GM10248 (cell line): ENCODE results near the gene PIEZO2.

ENCODE experiments used
- CTCF ChIA-PET: fragments of 300-600 bp; sonication (Branson Sonifier 250); formaldehyde crosslinking; extraction: SDS; loops from one replicate; lab custom pipeline; 2021; ENCODE audit warnings: antibody characterized with exemption; lab: Yijun Ruan, JAX
- POLR2A ChIA-PET: fragments of 350-650 bp; sonication (Branson Sonifier 250); formaldehyde crosslinking; extraction: SDS; loops from one replicate; lab custom pipeline; 2020; ENCODE audit warnings: antibody characterized with exemption; lab: Yijun Ruan, JAX
- DNase-seq: peaks from one replicate; pipeline ENCODE4 v3.0.0; 2012; ENCODE audit errors: extremely low spot score
- TF ChIP-seq, protein P1 (sequence below): IDR thresholded peaks from 2 replicates; pipeline ENCODE4 v1.5.1; 2012; ENCODE audit warnings: mild to moderate bottlenecking, low read depth; ENCODE audit errors: extremely low read depth, missing control alignments, control extremely low read depth

Gene PIEZO2

DNA sequence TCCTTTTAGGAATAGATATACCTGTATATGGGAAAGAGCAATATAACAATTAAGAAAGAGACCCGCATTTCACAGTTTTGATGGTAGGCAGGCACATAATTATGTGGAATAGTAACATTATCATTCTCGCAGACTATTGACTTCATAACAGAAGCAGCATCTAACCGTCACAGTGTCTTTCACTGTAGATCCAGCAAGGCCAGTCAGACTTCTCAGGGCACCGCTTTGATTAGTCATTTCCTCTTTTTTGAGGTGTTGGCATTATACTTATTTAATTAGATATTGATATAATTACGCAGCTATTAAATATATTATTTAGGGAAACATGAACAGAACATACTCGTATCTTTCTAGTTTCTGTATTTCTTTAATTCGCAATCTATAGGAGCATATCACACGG is 447.2 kb downstream of the PIEZO2 start:
- ChIA-PET POLR2A (no interaction called here), CTCF (no interaction called here)
- TF ChIP-seq, protein P1, sequence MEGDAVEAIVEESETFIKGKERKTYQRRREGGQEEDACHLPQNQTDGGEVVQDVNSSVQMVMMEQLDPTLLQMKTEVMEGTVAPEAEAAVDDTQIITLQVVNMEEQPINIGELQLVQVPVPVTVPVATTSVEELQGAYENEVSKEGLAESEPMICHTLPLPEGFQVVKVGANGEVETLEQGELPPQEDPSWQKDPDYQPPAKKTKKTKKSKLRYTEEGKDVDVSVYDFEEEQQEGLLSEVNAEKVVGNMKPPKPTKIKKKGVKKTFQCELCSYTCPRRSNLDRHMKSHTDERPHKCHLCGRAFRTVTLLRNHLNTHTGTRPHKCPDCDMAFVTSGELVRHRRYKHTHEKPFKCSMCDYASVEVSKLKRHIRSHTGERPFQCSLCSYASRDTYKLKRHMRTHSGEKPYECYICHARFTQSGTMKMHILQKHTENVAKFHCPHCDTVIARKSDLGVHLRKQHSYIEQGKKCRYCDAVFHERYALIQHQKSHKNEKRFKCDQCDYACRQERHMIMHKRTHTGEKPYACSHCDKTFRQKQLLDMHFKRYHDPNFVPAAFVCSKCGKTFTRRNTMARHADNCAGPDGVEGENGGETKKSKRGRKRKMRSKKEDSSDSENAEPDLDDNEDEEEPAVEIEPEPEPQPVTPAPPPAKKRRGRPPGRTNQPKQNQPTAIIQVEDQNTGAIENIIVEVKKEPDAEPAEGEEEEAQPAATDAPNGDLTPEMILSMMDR, result no peak
- no peak for DNase-seq

DNA sequence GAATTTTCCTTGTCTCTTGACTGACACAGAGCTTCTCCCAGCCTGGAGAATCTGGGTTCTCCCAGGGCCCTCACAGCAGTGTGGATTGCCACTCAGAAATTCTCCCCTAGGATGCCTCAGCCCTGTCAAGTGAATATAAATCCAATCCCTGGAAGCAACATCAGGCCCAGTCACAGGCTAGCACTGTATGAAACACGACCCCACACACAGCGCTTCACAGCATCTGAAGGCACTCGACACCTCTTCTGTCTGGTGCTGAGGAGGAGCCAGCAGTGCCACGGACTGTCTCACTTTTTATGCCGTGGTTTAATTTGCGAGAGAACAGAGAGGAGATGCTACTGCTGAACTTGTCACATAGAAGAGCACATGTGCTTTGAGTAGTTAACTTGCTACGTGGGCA is 459.0 kb downstream of the PIEZO2 start:
- DNase-seq, result no peak
- CTCF ChIA-PET, result no interaction called here
- TF ChIP-seq, protein P1, result no peak
- POLR2A ChIA-PET, result no interaction called here

- ChIA-PET POLR2A (no interaction called here), CTCF (no interaction called here)
- no peak for DNase-seq
- TF ChIP-seq, protein P1, result no peak
These were observed 459.4 kb downstream of the PIEZO2 start for GRCh38 chr18:10690035-10690329.

- CTCF ChIA-PET, result no interaction called here
These were observed 459.9 kb downstream of the PIEZO2 start for GRCh38 chr18:10689236-10690034.

DNA sequence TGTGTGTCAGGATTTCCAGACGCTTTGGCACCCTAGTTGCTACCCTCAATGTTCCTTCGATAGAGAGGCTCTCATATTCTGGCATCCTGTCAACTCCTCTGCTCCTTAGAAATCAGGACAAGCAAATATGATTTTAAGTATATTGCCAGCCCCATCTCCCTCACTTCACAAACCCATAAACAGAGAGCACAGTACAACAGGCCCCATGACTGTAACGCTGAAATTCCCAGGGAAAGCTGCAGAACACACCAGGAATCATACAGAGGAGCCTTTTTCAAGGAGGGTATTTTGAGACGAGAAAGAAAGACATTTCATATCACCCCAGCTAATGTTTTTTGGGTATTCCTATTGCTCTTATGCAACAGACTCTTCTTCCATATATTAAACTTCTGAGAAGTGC is 460.6 kb downstream of the PIEZO2 start:
- ChIA-PET CTCF (no interaction called here), POLR2A (no interaction called here)
- no peak for DNase-seq
- TF ChIP-seq, protein P1, result no peak

More at GRCh38 chr18:10689236-10690034, 459.9 kb downstream of the PIEZO2 start:
- TF ChIP-seq, protein P1, result no peak
- DNase-seq, result no peak
- POLR2A ChIA-PET, result no interaction called here

- TF ChIP-seq, protein P1, result no peak
- CTCF ChIA-PET, result interaction anchor here (1.9 kb wide), 1 partner anchor 13 kb away, joined by 4 read pairs; no protein-coding TSS in a partner anchor
- DNase-seq, result no peak
- POLR2A ChIA-PET, result no interaction called here
These were observed 462.0 kb downstream of the PIEZO2 start for GRCh38 chr18:10687161-10687925.
